ENCODE results near the gene ITGB7.

DNA sequence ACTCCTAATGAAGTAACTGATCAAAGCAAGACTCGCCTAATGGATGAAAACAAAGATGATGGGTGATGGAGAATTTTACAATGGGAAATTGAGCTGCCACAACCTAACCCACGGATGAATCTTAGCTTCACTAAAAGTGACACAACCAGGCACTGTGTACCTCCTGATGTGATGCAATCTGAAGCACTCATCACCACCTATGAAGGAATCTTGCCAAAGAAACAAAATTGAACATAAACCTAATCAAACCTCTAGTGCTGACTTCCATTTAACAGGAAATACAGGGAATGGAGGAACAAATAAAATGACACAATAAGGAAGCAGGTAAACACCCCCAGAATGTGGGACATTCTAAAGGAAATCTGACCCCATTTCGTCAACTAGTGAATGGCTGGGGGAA lies 38.2 kb upstream of the ITGB7 start:
- TF ChIP-seq, protein P1, sequence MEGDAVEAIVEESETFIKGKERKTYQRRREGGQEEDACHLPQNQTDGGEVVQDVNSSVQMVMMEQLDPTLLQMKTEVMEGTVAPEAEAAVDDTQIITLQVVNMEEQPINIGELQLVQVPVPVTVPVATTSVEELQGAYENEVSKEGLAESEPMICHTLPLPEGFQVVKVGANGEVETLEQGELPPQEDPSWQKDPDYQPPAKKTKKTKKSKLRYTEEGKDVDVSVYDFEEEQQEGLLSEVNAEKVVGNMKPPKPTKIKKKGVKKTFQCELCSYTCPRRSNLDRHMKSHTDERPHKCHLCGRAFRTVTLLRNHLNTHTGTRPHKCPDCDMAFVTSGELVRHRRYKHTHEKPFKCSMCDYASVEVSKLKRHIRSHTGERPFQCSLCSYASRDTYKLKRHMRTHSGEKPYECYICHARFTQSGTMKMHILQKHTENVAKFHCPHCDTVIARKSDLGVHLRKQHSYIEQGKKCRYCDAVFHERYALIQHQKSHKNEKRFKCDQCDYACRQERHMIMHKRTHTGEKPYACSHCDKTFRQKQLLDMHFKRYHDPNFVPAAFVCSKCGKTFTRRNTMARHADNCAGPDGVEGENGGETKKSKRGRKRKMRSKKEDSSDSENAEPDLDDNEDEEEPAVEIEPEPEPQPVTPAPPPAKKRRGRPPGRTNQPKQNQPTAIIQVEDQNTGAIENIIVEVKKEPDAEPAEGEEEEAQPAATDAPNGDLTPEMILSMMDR (optimal IDR thresholded peaks at IDR 0.05 in 1 of 3, IDR thresholded peaks at IDR 0.05 in 1 of 3, conservative IDR thresholded peaks at IDR 0.05 in 1 of 3; ENCODE audit: extremely low read depth in 1 of 3, insufficient read depth in 2 of 3, low read length in 3 of 3), result no peak
- no peak for TF ChIP-seq EZH2 (IDR thresholded peaks at IDR 0.05; ENCODE audit: low read length)

All from keratinocyte (primary cell).